ENCODE data around the gene ZFAND3. TPM values are rescaled to one million over a fixed set of nuclear protein-coding genes. Genes with fewer than 3 reads are reported as not detected.

Gene ZFAND3
- total and polyA plus RNA-seq, 8 donors = 19.8 to 164 (median 37.3) TPM

GRCh38 chr6:38004908-38005307 lies 185.4 kb downstream of the ZFAND3 start:
- intact Hi-C loops (cut with DNase I; ENCODE audit: low total_unique reads) = no loop called here
- H3K4me3 ChIP-seq = no peak overlapping the region

GRCh38 chr6:38011937-38012336 lies 192.4 kb downstream of the ZFAND3 start:
- DNase-seq = no peak
- Histone ChIP-seq H3K36me3 (no peaks in the 10 kb centered on the region), H3K27ac (no peak overlapping the region), H3K4me1 (peaks cover 0 to 60% (median 26%) of the 10 kb centered on the region in 4 donors), H3K9me3 (peaks cover 0 to 8% (median 3%) of the 10 kb centered on the region in 4 donors), H3K4me3 (no peak overlapping the region), H3K27me3 (no peaks in the 10 kb centered on the region)
- intact Hi-C loops (cut with DNase I; ENCODE audit: low total_unique reads) = no loop called here
- TF ChIP-seq EP300 (IDR thresholded peaks at IDR 0.05) (no peak), POLR2A (IDR thresholded peaks at IDR 0.05) (no peak), CTCF (IDR thresholded peaks at IDR 0.05) (no peak), POLR2AphosphoS5 (IDR thresholded peaks at IDR 0.05) (no peak)
- 59 to 83% (median 72%) methylated on average over 5 of the region's 5 CpGs for WGBS, 5 donors

More at GRCh38 chr6:38004908-38005307, 185.4 kb downstream of the ZFAND3 start:
- no peak for DNase-seq
- Histone ChIP-seq H3K27me3 (no peaks in the 10 kb centered on the region), H3K36me3 (no peaks in the 10 kb centered on the region), H3K27ac (no peak overlapping the region), H3K4me1 (peaks cover 0 to 33% (median 13%) of the 10 kb centered on the region in 4 donors), H3K9me3 (no peaks in the 10 kb centered on the region)
- TF ChIP-seq EP300 (IDR thresholded peaks at IDR 0.05) (no peak), CTCF (IDR thresholded peaks at IDR 0.05) (no peak)
- 93 to 98% (median 97%) methylated on average over 2 of the region's 2 CpGs for WGBS, 5 donors

DNA sequence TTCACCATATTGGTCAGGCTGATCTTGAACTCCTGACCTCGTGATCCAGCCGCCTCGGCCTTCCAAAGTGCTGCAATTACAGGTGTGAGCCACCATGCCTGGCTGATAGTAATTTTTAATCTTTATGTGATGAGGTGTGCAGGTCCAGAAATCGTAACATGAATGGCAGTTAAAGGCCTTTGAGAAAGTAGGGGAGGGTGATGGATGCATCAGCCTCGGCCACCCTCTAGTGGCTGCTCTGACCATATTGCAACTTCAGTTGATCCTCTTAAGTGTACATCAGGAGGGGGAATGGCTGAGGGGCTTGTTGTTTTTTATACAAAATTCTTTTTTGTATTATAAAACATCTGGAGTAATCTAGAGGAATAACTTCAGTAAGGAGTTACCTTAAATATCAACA lies 193.0 kb downstream of the ZFAND3 start:
- WGBS, 5 donors = 66 to 83% (median 73%) methylated on average over 5 of the region's 5 CpGs
- Histone ChIP-seq H3K27ac (no peak overlapping the region), H3K4me1 (peaks cover 0 to 66% (median 29%) of the 10 kb centered on the region in 4 donors), H3K9me3 (peaks cover 0 to 8% (median 3%) of the 10 kb centered on the region in 4 donors), H3K4me3 (no peak overlapping the region), H3K27me3 (no peaks in the 10 kb centered on the region), H3K36me3 (no peaks in the 10 kb centered on the region)
- DNase-seq = peak in 1 of 2 donors; percentile 65
- intact Hi-C loops (cut with DNase I; ENCODE audit: low total_unique reads) = no loop called here
- TF ChIP-seq POLR2A (IDR thresholded peaks at IDR 0.05) (no peak), EP300 (IDR thresholded peaks at IDR 0.05) (no peak), POLR2AphosphoS5 (IDR thresholded peaks at IDR 0.05) (peak in 1 of 3 donors; percentile 16), CTCF (IDR thresholded peaks at IDR 0.05) (peak in 5 of 7 experiments; percentile 15 to 52 (median 25))

GRCh38 chr6:38015341-38015740 lies 195.8 kb downstream of the ZFAND3 start:
- peaks cover 0 to 70% (median 28%) of the 10 kb centered on the region in 4 donors for H3K4me1 ChIP-seq
- H3K27ac ChIP-seq = no peak overlapping the region
- no peak for DNase-seq
- intact Hi-C loops (cut with DNase I; ENCODE audit: low total_unique reads) = no loop called here
- no peaks in the 10 kb centered on the region for H3K36me3 ChIP-seq
- H3K9me3 ChIP-seq = peaks cover 0 to 8% (median 3%) of the 10 kb centered on the region in 4 donors
- H3K27me3 ChIP-seq = no peaks in the 10 kb centered on the region
- no peak overlapping the region for H3K4me3 ChIP-seq
- TF ChIP-seq POLR2AphosphoS5 (IDR thresholded peaks at IDR 0.05) (peak in 1 of 3 donors; percentile 4), CTCF (IDR thresholded peaks at IDR 0.05) (no peak)

Data from stomach (tissue), 9 donors.